GM21390 (cell line): ENCODE data around the gene TFCP2L1.
"Not testable (repeated sequence)": the region's sequence is repeated elsewhere in the genome, so short reads cannot be mapped to it uniquely, and the experiment has no call there.

Experiments
- ATAC-seq: cut with Tn5 transposase; IDR thresholded peaks from one replicate; pipeline ENCODE4 v1.9.1; 2021; ENCODE audit not compliant: unreplicated experiment

Gene TFCP2L1

DNA sequence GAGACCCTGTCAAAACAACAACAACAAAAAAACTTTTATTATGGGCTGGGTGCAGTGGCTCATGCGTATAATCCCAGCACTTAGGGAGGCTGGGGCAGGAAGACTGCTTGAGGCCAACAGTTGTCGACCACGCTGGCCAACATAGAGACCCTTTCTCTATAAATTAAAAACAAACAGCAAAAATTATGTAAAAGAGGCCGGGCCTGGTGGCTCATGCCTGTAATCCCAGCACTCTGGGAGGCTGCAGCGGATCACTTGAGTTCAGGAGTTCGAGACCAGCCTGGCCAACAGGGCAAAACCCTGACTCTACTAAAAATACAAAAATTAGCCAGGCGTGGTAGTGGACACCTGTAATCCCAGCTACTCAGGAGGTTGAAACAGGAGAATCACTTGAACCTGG is 15.6 kb downstream of the TFCP2L1 start:
- ATAC-seq: not testable (repeated sequence)

DNA sequence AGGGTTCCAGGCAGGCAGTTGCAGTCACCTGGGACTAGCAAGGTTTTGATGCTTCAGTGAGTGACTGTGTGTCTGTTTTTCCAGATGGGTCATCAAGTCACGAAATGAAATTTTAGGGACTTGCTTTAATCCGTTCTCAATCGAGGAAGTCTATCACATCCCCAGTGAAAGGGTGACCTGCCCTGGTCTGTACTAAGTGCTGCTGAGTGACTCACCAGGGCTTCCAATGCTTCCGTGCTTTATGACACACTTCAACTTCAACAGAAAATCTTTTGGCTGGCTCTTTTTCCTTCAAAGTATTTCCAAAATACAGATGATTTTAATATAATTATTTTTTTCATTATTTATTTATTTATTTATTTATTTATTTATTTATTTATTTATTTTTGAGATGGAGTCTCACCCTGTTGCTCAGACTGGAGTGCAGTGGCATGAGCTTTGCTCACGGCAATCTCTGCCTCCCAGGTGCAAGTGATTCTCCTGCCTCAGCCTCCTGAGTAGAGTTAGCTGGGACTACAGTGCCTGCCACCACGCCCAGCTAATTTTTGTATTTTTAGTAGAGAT is 18.4 kb downstream of the TFCP2L1 start:
- no peak for ATAC-seq

DNA sequence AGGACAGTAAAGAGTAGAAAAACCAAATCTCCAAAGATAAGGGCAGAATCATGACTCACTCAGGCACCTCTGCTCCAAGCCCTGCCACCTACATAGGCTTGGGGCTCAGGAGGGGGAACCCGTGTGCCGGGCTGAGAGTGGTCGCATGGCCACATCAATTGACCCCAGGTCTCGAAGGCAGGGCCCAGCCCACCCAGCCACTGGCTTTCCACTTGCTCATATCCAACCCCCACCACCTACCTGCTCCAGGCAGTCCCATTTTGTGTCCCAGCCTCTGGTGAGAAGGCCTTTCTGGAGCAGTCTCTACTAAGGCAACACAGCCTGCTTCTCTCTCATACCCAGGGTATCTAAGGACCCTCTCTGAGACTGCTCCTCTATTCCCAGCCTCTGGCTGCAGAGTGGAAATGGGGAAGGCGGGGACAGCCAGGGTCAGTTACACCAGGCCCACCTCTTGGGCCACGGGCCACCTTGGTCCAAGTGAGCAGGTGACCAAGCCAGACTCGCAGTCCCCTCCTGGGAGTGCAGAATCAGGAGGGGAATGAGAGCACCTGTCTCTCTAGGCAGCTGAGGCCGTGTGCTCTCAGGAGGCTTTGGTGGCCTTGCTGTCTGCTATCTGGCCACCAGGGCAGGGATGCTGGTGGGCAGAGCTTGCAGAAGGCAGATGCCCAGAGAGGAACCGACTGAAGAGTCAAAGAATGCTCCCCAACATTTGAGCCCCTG is 20.8 kb downstream of the TFCP2L1 start:
- ATAC-seq: no peak

DNA sequence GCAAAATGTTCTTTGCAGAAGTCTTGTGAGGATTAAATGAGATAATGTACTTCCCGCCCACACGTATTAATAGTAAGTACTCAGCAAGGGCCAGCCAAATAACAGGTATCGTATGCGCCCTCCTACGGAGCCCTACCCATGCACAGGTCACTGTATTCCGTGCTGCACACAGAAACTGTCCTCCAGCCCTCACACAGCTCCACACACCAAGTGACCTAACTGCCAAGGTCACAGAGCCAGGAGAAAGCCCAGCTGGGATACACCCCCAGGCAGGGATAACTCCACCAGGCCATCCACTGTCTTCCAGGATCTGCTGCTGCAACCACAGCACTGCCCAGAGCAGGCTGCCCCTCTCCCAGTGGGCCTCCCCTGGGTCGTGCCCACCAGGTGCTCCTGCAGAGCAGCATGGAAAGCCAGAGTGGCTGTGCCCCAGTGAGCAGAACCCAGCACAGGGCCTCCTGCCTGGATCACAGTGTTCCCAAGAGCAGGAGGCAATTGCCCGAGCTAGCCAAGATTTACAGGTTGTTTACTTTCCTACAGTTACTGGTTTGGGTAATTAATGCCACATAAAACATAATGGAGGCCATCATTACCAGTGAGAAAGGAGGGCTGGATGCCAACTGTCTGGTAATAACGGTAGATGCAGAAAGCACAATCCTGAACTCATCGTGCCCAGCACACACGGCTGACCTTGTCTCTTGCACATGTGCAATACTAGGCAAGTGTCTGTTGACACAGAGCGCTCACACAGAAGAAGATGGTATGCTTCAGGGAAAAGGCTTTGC is 24.4 kb downstream of the TFCP2L1 start:
- no peak for ATAC-seq

DNA sequence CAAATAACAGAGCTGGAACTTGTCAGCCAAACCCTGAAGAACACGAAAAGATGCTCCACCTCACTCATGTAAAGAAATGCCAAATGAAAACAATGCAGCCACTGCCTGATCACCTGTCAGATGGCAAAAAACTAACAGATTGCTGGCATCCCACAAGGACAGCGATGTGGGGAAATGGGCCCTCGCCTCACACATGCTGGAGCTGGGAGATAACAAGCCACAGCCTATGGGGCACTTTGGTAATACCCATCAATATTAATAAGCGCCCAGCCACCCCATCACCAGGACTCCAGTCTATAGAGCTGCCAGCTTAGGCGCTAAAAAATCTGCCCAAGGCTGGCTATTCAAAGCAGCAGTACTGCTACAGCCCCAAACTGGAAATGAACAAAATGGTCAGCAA is 27.0 kb downstream of the TFCP2L1 start:
- no peak for ATAC-seq

DNA sequence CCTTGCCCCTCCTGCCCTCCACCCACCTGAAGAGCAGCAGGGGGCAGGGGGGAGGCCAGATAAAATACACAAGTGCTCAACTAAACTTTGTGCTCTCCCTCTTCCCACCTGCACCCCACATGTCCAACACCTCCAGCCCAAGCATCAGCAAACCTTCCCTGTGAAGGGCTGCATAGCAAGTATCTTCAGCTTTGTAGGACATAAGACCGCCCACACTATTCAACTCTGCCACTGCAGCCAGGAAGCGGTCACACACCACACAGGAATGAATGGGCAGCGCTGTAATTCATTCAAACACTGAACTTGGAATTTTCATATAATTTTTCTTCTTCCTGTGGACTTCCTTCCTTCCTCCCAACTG is 27.5 kb downstream of the TFCP2L1 start:
- no peak for ATAC-seq

DNA sequence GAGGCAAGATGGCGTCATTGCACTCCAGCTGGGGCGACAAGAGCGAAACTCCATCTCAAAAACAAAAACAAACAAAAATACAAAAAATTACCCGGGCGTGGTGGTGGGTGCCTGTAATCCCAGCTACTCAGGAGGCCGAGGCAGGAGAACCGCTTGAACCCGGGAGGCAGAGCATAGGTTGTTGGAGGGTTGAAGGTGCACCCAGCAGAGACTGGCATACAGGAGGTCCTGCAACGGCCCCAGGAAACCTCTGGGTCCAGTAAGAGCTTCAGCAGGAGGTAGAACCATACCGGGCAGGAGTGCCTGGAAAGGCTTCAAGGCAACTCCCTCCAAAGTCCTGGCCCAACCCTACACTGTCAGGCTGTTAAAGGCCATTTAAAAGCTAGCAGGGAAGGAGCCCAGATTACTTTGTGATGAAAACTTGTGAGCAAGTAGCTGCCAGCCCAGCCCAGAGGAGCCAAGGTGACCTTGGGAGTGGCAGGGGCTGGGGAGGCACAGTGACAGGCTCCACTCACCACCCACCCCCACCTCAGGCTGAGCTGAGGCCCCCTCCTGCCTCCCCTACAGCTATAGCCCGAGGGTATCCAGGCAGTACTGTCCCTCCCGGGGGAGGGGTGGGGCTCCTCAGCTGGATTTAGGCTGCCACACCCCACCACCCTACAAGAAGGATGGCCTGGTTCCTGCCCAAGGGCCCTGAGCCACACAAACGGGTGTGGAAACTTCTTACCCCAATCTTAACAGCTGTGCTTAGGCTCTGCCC is 28.1 kb downstream of the TFCP2L1 start:
- ATAC-seq: no peak

DNA sequence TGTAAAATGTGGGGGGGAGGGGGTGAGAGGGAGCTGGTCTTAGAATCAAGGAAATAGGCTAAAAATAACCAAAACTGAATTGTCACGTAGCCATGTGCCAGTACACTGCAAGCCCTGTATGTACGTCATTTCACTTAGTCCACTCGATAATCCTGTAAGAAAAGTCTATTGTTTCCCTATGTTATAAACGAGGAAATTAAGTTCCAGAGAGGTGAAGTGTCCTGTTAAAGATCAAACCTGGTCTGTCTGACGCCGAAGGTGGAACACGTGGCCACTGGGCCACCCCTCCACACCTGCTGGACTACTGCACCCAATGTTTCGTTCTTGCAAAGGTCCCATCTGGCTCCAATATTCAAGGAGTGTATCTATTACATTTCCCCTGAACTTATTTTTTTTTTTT is 29.6 kb downstream of the TFCP2L1 start:
- ATAC-seq: no peak

DNA sequence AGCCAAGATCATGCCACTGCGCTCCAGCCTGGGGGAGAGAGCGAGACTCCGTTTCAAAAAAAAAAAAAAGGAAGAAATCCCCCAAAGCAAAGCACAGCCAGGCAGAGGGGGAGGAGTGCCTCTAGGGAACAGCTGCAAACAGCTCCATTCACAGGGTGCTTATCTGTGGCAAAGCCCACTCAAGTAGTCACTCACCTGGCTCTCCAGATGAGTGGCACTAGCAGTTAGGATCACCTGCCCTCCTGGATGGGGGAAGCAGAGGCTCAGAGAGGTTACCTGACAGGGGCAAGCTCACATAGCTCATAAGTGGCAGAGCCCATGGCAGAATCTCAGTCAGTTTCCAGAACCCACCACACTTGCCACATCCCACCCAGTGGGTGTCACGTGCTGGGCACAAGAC is 30.3 kb downstream of the TFCP2L1 start:
- no peak for ATAC-seq

DNA sequence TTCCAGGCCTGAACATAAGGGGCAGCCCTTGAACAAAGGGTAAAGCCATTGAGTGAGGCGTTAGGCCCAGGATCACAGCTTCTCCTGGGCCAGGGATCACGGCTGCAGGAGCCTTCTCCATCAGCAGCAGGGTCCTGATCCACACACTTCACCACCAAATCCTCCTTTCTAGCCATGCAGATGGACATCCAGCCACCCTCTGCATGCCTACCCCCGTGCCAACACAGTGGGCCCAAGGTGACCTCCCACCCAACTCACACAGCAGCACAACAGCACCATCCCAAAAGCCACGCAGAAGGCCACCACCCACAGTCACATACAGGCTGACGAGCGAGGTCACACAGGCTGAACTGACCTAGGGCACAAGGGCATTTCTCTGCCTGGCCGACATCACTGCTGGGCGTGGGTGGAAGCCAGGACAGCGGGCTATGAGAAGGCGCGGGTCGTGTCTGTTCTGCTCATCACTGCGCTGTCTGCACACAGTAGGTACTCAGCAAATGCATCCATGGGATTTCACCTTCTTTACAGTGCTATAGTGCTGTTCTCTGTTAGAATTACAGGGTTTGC is 31.2 kb downstream of the TFCP2L1 start:
- ATAC-seq: no peak

DNA sequence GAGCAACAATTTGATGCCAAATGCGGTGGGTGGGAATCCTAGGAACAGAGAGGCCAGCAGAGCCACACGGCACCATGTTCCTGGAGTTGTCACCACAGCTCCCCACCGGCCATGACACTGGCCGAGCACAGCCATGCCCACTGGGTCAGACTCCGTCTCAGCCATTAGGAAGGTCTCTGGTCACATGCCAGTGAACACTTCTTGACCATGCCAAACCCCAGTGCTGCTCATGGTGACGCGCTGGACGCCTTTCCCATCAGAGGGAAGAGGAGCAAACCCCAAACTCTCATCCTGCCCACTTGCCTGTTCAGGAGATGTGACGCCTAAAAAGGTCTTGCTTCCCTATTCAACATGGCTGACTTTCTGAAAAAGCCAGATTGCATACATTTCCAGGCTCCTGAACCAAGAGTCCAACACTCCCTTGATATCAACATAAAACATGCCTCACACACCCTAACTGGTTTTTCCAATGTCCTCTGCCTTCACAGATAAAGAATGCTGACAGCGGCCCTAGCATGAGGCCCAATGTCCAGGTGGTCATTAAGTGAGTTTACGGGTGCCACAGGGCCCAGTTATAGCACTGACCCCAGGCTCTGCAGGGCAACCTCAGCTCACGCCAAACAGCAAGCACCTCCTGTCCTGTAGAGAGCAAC is 31.9 kb downstream of the TFCP2L1 start:
- ATAC-seq: no peak

DNA sequence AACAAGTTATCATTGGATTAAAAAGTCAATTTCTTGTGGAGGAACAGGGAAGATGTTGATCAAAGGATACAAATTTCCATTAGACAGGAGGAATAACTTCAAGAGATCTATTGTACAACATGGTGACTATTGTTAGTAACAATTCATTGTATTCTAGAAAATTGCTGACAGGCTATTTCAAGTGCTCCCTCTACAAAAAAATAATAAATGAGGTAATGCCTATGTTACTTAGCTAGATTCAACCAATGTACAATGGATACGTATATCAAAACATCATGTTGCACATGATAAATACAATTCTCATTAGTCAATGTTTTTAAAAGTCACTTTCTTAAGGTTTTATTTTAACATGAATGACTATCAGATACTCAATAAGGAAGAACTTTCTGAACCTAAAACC is 33.5 kb downstream of the TFCP2L1 start:
- ATAC-seq: no peak

DNA sequence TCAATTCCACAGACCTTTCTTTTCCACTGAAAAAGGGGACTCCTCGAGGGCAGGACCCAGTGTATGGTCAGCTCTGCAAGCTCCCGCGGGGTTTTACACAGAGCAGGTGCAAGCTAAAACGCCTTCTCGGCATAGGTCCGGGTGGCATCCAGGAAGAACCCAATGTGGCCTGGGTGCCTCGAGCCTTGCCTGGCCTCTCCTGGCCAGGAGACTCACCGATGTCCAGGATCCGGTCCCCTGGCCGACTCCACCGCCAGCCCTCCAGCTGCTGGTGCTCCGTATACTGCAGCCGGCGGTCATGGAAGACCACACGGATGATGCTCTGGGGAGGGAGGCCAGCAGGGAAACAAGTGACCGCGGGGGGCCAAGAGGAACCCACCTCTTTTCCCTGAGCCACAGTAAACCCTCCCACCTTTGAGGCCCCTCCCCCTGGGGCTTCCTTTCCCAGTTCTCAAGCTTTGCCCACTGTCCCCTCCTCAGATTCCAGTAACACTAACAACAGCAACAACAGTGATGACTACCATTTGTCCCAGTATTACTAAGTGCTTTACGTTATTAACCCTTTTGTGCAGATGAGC is 36.1 kb downstream of the TFCP2L1 start:
- ATAC-seq: no peak

DNA sequence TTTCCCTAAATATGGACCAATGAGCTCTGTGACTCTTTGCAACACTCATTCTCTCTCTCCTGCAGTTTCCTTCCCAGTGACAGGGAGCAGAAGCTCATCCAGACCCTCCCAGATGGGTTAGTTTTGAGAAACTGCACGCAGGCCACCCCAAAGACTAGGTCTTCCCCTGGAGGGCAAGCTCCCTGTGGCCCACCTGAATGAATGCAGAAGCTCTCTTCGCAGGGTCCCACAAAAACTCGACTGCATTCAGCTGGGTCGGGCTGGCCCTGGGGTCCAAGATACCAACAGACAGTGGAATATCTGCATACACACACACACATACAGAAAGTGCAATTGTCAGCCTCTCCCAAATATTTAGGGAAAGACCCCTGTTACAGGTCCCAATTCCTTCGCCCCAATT is 37.0 kb downstream of the TFCP2L1 start:
- ATAC-seq: no peak

DNA sequence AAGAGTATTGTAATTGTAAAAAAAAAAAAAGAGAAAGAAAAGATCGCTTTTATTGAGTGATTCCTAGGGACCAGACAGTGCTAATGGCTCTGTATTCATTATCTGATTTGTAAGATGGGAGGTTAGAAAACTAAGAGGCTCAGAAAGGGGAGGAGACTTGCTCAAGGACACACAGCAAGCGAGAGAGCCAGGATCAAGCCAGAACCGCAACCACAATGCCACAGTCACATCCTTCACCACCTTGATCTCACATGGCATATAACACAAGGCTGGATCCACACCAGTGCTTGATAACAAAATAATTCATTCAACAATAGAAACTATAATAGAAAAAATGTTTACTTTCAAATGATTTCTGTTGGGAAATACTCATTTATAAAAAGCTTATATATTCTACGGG is 37.5 kb downstream of the TFCP2L1 start:
- no peak for ATAC-seq

DNA sequence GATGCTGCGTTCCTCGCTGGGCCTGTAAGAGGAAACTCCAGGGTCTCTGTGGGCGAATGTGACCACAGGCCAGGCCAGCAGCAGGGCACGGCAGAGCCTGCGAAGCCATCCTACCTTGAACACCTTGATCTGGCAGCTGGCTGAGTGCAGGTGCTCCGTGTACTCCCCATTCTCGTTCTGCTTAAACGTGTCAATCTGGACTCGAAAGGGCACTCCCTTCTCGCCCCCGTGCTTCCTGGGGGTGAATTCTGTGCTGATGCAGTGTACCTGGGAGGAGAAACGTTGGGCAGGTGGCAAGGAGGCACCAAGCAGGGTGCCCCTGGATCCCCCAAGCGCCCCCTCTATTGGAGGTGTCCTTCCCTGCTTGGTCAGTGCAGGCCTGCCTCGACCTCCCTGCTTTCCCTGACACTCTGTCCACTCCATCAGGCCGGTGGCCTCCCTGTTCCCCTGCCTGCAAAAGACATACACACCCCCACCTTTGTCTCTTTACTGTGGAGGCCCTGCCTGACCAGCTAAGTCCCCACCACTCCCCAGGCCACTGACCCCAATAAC is 38.2 kb downstream of the TFCP2L1 start:
- ATAC-seq: no peak

DNA sequence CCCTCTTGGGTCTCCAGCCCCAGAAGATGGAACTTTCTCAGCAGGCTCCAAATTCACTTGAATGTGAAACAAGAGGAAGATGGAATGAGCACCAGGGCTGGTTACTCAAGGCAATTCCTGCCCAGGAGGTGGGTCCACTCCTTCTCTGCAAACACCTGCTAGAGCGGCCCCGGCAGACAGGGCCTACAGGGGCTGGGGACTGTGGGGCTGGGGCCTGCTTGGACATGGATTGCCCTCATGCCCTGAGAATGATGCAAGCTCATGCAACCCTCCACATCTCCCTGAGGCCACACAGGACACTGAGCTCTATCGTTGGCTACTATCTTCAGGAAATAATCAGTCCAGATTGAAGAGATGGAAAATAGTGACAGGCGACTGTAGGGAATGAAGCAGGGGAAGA is 39.1 kb downstream of the TFCP2L1 start:
- ATAC-seq: no peak

DNA sequence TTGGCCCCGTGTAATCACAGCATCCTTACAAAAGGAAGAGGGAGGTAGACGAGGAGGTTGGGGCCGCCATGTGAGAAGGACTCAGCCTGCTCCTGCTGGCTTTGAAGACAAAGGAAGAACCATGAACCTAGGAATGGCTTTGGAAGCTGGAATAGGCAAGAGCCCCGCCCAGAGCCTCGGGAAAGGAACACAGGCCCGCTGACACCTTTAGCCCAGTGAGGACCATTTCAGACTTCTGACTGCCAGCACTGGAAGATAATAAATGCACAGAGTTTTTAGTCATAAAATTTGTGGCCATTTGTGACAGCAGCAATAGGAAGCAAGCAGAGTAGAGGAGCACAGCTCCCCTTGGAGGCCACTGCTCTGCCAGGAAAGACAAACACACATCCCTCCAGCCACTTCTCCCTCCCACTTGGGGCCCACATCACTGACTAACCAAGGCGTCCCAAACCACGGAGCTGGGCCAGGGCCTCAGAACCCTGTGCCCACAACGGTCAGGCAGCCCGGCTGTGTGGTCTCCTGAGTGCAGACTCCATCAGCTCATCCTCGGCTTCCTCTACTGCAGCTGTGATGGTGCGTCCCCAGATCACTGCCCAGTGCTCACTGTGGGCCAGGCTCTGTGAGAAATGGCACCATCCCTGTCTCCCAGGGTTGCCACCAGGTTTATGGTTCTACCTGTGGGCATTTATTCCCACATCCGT is 39.7 kb downstream of the TFCP2L1 start:
- ATAC-seq: no peak

DNA sequence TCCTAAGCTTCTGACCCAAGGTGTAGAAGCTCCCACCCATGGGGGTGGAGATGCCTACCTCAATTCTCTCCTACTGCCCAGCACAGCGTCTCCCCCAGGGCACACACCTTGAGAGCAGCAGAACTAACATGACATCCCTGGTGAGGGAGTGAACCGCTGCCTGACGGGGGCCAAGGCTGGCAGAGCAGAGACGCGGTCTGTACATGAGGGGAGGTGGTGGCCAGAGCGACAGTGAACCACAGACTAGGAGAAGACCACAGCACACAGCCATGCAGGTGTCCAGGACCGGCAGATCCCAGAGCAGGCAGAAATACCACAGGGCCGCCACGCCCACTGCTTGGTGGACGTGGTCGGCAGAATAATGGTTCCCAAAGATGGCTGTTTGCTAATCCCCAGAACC is 40.4 kb downstream of the TFCP2L1 start:
- ATAC-seq: no peak
